D721Med (cell line): Measurements from ENCODE around the gene CHCHD1.
"Not testable (repeated sequence)": the region's sequence is repeated elsewhere in the genome, so short reads cannot be mapped to it uniquely, and the experiment has no call there.

Experiments
- DNase-seq: peaks from one replicate; pipeline ENCODE4 v3.0.0; 2011; ENCODE audit warnings: low spot score; ENCODE audit not compliant: insufficient read length
- FAIRE-seq: peaks from 2 replicates; lab custom pipeline; 2011; peaks lifted over from hg19 to GRCh38; lab: Jason Lieb, UNC
- CTCF ChIP-seq: IDR thresholded peaks from 2 replicates; pipeline ENCODE4 v1.5.1; 2012; ENCODE audit warnings: mild to moderate bottlenecking, control low read depth; ENCODE audit not compliant: insufficient read depth; ENCODE audit errors: missing control alignments

The CHCHD1 gene

DNA sequence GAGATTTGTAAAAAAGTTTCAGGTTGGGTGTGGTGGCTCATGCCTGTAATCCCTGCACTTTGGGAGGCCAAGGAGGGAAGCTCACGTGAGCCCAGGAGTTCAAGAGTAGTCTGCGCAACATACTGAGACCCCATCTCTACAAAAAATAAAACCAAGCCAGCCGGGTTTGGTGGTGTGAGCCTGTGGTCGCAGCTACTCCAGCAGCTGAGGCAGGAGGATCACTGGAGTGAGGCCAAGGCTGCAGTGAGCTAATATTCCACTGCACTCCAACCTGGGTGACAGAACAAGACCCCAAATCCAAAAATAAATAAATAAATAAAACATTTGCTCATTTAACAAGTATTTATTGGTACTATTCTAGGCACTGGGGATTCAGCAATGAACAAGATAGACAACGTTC is 1.5 kb upstream of the CHCHD1 start:
- TF ChIP-seq CTCF: no peak
- FAIRE-seq (no peak), DNase-seq (no peak)

- no peak for TF ChIP-seq CTCF
- FAIRE-seq (no peak), DNase-seq (no peak)
These were observed 882 bp upstream of the CHCHD1 start for GRCh38 chr10:73780966-73781365.

DNA sequence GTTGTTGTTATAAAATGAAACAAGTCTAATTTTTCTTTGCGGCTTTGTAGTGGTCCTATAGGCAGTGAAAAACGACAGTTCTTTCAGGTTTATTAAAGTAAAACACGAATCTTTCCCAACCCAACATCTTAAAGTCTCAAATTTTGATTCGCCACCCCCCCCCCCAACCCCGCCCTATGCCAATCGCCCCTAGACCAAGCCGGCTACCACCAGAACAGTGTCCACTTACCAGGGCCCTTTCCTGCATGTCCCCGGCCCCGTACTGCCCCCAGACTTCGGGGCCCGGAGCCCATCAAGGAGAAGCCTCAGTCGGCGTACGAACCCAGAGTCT is 335 bp upstream of the CHCHD1 start:
- TF ChIP-seq CTCF: no peak
- DNase-seq (no peak), FAIRE-seq (no peak)

GRCh38 chr10:73782749-73783085 is 869 bp downstream of the CHCHD1 start:
- DNase-seq (no peak), FAIRE-seq (no peak)
- TF ChIP-seq CTCF: no peak

DNA sequence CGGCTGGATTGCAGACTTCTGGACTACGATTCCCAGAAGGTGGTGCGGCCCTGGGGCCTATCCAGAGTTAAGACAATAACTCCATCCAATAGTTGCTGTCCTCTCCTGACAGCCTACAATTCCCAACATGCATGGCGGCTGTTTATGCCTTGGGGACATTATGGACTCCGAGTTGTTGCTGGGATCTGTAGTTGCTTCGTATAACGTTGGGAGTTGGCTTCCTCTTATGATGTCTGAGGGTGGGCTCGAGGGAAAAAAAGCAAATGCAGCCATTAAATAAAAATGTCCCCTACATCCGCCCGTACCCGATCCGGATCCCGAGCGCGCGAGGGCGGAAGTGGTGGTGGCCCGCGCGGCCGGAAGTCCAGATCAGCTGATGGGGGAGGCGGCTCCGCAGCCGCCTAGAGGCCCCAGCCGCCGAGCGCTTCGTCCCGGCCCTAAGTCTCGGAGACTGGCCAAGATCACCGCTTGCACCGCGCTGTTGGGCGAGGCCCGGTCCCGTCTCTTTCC is 3.4 kb downstream of the CHCHD1 start, which contains the start of gene ZSWIM8:
TSS of gene ZSWIM8 (plus strand) at position 396 of the 510 bp plus-strand sequence. CDS start 273 bp downstream, outside the sequence.
- no peak for TF ChIP-seq CTCF
- FAIRE-seq: peak; percentile 80
- DNase-seq: peak; percentile 91

- FAIRE-seq (no peak), DNase-seq (no peak)
- no peak for TF ChIP-seq CTCF
These were observed 4.1 kb downstream of the CHCHD1 start for GRCh38 chr10:73785721-73786511.

GRCh38 chr10:73786512-73786885 is 4.7 kb downstream of the CHCHD1 start:
- no peak for DNase-seq
- TF ChIP-seq CTCF: no peak
- no peak for FAIRE-seq

GRCh38 chr10:73787031-73787800 is 5.4 kb downstream of the CHCHD1 start:
- DNase-seq, FAIRE-seq: not testable (repeated sequence)
